ENCODE results near the gene XPO5. TPM values are rescaled to one million over a fixed set of nuclear protein-coding genes. Genes with fewer than 3 reads are reported as not detected.

XPO5 gene
- total and polyA plus RNA-seq, 2 of the 4 experiments (the other 2 are of a cell fraction): 29.0 to 30.1 TPM

DNA sequence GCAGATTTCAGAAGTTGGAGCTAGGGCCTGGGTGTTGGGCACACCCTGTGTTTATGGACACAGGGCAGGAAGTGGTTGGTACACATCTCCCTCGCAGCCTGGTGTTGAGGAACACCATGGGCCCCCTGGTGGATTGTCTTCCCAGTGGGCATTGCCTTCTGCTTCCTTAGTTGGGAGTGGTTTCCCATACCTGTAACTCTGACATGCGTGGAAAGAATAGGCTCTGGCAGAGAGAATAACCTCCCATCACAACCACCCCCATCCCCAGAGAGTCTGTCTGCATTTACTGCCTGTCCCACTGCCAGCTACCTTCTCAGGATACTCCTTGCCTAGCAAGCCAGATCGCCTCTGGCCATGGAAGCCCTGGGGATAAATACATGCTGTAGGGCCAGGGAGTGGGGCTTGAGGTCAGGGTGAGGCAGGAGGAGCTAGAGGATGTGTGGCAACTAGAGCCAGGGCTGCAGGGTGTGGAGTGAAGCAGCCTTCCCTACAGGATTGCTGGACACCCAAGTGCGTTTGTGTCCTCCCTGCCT is 80.4 kb downstream of the XPO5 start:
- Histone ChIP-seq H3K4me2 (ENCODE audit: low read depth, low read length) (no peak overlapping the region), H2BK20ac (ENCODE audit: low read depth, low read length) (peak overlapping the region; percentile 38), H3K27me3 (ENCODE audit: control insufficient read depth, insufficient read depth, low read length) (no peaks in the 10 kb centered on the region), H2AK9ac (replicated peaks; ENCODE audit: low read depth, low read length, poor library complexity) (peak overlapping the region; percentile 67), H3K4ac (ENCODE audit: low read depth, low read length) (peak overlapping the region; percentile 73), H3K4me1 (ENCODE audit: control insufficient read depth, insufficient read depth, low read length) (peaks cover 46% of the 10 kb centered on the region), H4K20me1 (ENCODE audit: insufficient read depth, low read length) (peaks cover 22% of the 10 kb centered on the region; the same call in 1 of the 2 replicates), H3K4me3 (ENCODE audit: insufficient read depth, low read depth, low read length) (no peak overlapping the region), H2AFZ (replicated peaks; ENCODE audit: low read length, poor library complexity) (peak overlapping the region; percentile 29), H4K8ac (ENCODE audit: low read depth in 2 of 2, low read length in 2 of 2) (peak overlapping the region in 1 of 2 experiments; percentile 54; a peak in 2 of 4 replicates), H4K91ac (ENCODE audit: insufficient read depth, low read depth, low read length) (peak overlapping the region; percentile 80), H3K9me1 (ENCODE audit: insufficient read depth, low read length) (peaks cover 34% of the 10 kb centered on the region), H2AK5ac (ENCODE audit: low read depth, low read length) (peak overlapping the region; percentile 57), H3K23ac (ENCODE audit: low read depth, low read length) (peak overlapping the region; percentile 30; the same call in 1 of the 2 replicates), H3K9ac (ENCODE audit: low read depth, low read length) (no peak overlapping the region), H3K14ac (replicated peaks; ENCODE audit: low read depth, low read length) (0 out of 2 replicates have a peak overlapping the region, but pooled peaks have one; percentile 27), H3K79me1 (ENCODE audit: low read depth in 1 of 2, low read length in 2 of 2) (peaks cover 34 to 61% of the 10 kb centered on the region in 2 experiments), H2BK15ac (ENCODE audit: low read depth, low read length) (peak overlapping the region; percentile 33; the same call in 2 of the 3 replicates), H3K27ac (ENCODE audit: insufficient read depth, low read length) (no peak overlapping the region), H3K18ac (ENCODE audit: low read depth, low read length) (no peak overlapping the region), H2BK5ac (ENCODE audit: low read depth, low read length, poor library complexity, severe bottlenecking) (peak overlapping the region; percentile 71), H3K9me3 (ENCODE audit: control insufficient read depth, insufficient read depth, low read length) (no peaks in the 10 kb centered on the region), H3K56ac (ENCODE audit: extremely low read depth, insufficient read depth, low read length) (no peak overlapping the region), H4K5ac (ENCODE audit: low read depth, low read length) (no peak overlapping the region), H3K36me3 (ENCODE audit: control insufficient read depth, insufficient read depth, low read length) (peaks cover 20% of the 10 kb centered on the region), H2BK120ac (ENCODE audit: low read depth, low read length) (peak overlapping the region; percentile 75)
- intact Hi-C loops (cut with micrococcal nuclease) (loop anchor here (5.0 kb wide), 1 partner anchor 128 kb away; the partner anchor contains the start of gene ZNF318), in situ Hi-C loops (cut with MboI; ENCODE audit: low sequenced_read_pairs) (loop anchor here (5.0 to 10.0 kb wide), 2 partner anchors 33 to 51 kb away; no protein-coding TSS in a partner anchor), dilution Hi-C loops (cut with HindIII; ENCODE audit: low sequenced_read_pairs, unreplicated experiment) (no loop called here)
- no CpG with 5 or more reads among the region's 4 CpGs for WGBS, 2 experiments (ENCODE audit: extremely low coverage in 2 of 2, insufficient read length in 1 of 2)
- ATAC-seq (ENCODE audit: low read depth) (no peak), DNase-seq (no peak)
- CTCF ChIA-PET: interaction anchor here (0.5 to 3.3 kb wide), 4 partner anchors 11 to 43 kb away, joined by 3 to 17 read pairs (median 3); no protein-coding TSS in a partner anchor
- TF ChIP-seq POLR2A (IDR thresholded peaks at IDR 0.05; ENCODE audit: low read depth, low read length): no peak
- TF ChIP-seq, protein P1, sequence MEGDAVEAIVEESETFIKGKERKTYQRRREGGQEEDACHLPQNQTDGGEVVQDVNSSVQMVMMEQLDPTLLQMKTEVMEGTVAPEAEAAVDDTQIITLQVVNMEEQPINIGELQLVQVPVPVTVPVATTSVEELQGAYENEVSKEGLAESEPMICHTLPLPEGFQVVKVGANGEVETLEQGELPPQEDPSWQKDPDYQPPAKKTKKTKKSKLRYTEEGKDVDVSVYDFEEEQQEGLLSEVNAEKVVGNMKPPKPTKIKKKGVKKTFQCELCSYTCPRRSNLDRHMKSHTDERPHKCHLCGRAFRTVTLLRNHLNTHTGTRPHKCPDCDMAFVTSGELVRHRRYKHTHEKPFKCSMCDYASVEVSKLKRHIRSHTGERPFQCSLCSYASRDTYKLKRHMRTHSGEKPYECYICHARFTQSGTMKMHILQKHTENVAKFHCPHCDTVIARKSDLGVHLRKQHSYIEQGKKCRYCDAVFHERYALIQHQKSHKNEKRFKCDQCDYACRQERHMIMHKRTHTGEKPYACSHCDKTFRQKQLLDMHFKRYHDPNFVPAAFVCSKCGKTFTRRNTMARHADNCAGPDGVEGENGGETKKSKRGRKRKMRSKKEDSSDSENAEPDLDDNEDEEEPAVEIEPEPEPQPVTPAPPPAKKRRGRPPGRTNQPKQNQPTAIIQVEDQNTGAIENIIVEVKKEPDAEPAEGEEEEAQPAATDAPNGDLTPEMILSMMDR (conservative IDR thresholded peaks at IDR 0.05; ENCODE audit: low read depth, low read length): peak; percentile 20; the same call in 1 of the 2 replicates
- BruUV-seq (replicated peaks): no TSS peak
- POLR2A ChIA-PET (ENCODE audit: unreplicated experiment): interaction anchor here (0.5 kb wide), 1 partner anchor 12 kb away, joined by 3 read pairs; no protein-coding TSS in a partner anchor
